ENCODE measurements around the gene PRICKLE4. TPM values are rescaled to one million over a fixed set of nuclear protein-coding genes. Genes with fewer than 3 reads are reported as not detected.

Gene PRICKLE4
- total RNA-seq, 1 donor from 2014 or later: 2.0 TPM

DNA sequence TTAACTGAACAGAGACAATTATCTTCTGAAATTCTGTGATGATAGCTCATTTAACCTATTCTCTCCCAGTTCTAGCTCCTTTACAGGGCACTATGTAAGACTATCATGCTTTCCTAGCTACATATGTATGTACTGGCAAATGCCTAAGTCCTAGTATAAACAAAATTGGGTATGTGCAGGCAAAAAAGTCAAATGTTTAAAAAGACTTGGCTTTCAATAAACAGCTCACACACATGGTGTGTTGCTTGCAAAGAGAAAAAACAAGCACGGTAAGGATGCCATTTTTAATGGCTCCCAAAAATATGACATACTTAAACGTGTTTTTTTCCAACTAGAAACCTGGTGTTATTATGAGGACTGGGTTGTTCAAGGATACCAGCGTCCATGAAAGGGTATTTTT lies 51.7 kb downstream of the PRICKLE4 start:
- no peak for DNase-seq (ENCODE audit: low spot score)

DNA sequence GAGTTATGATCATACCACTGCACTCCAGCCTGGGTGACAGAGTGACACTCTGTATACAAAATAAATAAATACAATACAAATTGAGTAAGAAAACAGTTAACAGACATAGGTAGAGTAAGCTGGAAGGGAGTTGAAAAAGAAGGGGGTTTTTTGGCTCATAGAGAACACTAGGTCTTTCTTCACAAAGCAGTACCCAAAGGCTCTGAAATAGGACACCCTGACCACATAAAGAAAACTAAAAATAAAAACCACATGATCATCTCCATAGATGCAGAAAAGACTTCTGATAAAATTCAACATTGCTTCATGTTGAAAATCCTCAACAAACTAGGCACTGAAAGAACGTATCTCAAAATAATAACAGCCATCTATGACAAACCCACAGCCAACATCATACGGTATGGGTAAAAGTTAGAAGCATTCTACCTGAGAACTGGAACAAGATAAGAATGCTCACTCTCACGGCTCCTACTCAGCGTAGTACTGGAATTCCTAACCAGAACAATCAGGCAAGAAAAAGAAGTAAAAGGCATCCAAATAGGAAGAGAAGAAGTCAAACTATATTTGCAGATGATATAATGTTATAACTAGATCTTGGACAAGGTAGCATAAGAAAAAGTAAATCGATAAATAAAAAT lies 55.6 kb downstream of the PRICKLE4 start:
- DNase-seq (ENCODE audit: low spot score): no peak

DNA sequence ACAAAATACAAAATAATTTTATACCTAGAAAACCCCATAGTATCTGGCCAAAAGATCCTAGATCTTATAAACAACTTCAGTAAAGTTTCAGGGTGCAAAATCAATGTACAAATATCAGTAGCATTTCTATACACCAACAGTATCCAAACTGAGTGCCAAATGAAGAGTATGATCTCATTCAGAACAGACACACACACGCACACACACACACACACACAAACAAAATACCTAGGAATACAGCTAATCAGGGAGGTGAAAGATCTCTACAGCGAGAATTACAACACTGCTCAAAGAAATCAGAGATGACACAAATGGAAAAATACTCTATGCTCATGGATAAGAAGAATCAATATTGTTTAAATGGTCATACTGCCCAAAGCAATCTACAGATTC lies 56.1 kb downstream of the PRICKLE4 start:
- no peak for DNase-seq (ENCODE audit: low spot score)

Other genes starting within 250 kb of the PRICKLE4 start
- gene FOXP4, start 234.4 kb upstream of the PRICKLE4 start, total RNA-seq: 21.4 TPM
- gene MDFI, start 142.3 kb upstream of the PRICKLE4 start, total RNA-seq: 21.7 TPM
- gene TFEB, start 45.2 kb upstream of the PRICKLE4 start, total RNA-seq: 17.9 TPM
- not detected for gene PGC, start 33.4 kb upstream of the PRICKLE4 start, total RNA-seq
- gene FRS3, start 882 bp upstream of the PRICKLE4 start, total RNA-seq: 3.4 TPM
- gene TOMM6, start 6.9 kb downstream of the PRICKLE4 start, total RNA-seq: 123 TPM
- 8.3 TPM for gene USP49, start 114.6 kb downstream of the PRICKLE4 start, total RNA-seq
- gene MED20, start 140.4 kb downstream of the PRICKLE4 start, total RNA-seq: 16.5 TPM
- 31.1 TPM for gene BYSL, start 140.7 kb downstream of the PRICKLE4 start, total RNA-seq
- gene CCND3, start 161.0 kb downstream of the PRICKLE4 start, total RNA-seq: 104 TPM